Neural progenitor cell (in vitro differentiated cells): ENCODE measurements around the gene MERTK. TPM values are rescaled to one million over a fixed set of nuclear protein-coding genes. Genes with fewer than 3 reads are reported as not detected.

Experiments
- DNase-seq: peaks from one replicate; pipeline ENCODE4 v3.0.0-alpha.2; 2016; ENCODE audit warnings: low spot score
- H2AFZ ChIP-seq: fragments of 200-600 bp; sonication (generic); replicated peaks from 2 replicates; pipeline ENCODE4 v1.6.1; 2016; ENCODE audit warnings: antibody characterized with exemption
- H3F3A ChIP-seq: fragments of 200-600 bp; sonication (generic); 2 replicates; pipeline ENCODE4 v1.6.1; 2016; ENCODE audit warnings: antibody characterized with exemption, low read depth
- H3K27ac ChIP-seq: fragments of 200-600 bp; sonication (generic); 2 replicates; pipeline ENCODE4 v1.5.1; 2016; ENCODE audit warnings: mild to moderate bottlenecking
- H3K27me3 ChIP-seq: fragments of 200-600 bp; sonication (generic); 2 replicates; pipeline ENCODE4 v1.6.1; 2016; ENCODE audit warnings: mild to moderate bottlenecking, moderate library complexity
- H3K36me3 ChIP-seq: fragments of 200-600 bp; sonication (generic); 2 replicates; pipeline ENCODE4 v1.5.1; 2016
- H3K4me1 ChIP-seq: fragments of 200-600 bp; sonication (generic); 2 replicates; pipeline ENCODE4 v1.6.1; 2016; ENCODE audit warnings: mixed run types
- H3K4me2 ChIP-seq: fragments of 200-600 bp; sonication (generic); 2 replicates; pipeline ENCODE4 v1.6.1; 2016
- H3K4me3 ChIP-seq: fragments of 200-600 bp; sonication (generic); 2 replicates; pipeline ENCODE4 v1.5.1; 2016
- H3K79me2 ChIP-seq: fragments of 200-600 bp; sonication (generic); 2 replicates; pipeline ENCODE4 v1.6.1; 2016; ENCODE audit warnings: low read depth
- H3K9ac ChIP-seq: fragments of 200-600 bp; sonication (generic); 2 replicates; pipeline ENCODE4 v1.6.1; 2016
- H3K9me3 ChIP-seq: fragments of 200-600 bp; sonication (generic); 2 replicates; pipeline ENCODE4 v1.5.1; 2016; ENCODE audit warnings: low read depth
- H4K20me1 ChIP-seq: fragments of 200-600 bp; sonication (generic); 2 replicates; pipeline ENCODE4 v1.6.1; 2016; ENCODE audit warnings: low read depth
- H3K27ac Mint-ChIP-seq: 3 replicates; pipeline ENCODE4 v1.8.0; 2021; ENCODE audit warnings: mixed read lengths
- H3K27me3 Mint-ChIP-seq: 2 replicates; pipeline ENCODE4 v1.8.0; 2022; ENCODE audit warnings: low read depth, mild to moderate bottlenecking, inconsistent platforms, moderate library complexity, mixed read lengths; ENCODE audit not compliant: insufficient read depth
- H3K36me3 Mint-ChIP-seq: 3 replicates; pipeline ENCODE4 v1.8.0; 2021; ENCODE audit warnings: mixed read lengths
- H3K4me1 Mint-ChIP-seq: 3 replicates; pipeline ENCODE4 v1.8.0; 2021; ENCODE audit warnings: mixed read lengths
- H3K4me3 Mint-ChIP-seq: 3 replicates; pipeline ENCODE4 v1.8.0; 2021; ENCODE audit warnings: mild to moderate bottlenecking, moderate library complexity, mixed read lengths
- H3K9me3 Mint-ChIP-seq: 3 replicates; pipeline ENCODE4 v1.8.0; 2020; ENCODE audit warnings: mixed read lengths
- CTCF ChIP-seq: fragments of 200-600 bp; sonication (generic); IDR thresholded peaks from 2 replicates; pipeline ENCODE4 v1.5.1; 2017; ENCODE audit warnings: antibody characterized with exemption, mild to moderate bottlenecking
- EZH2 ChIP-seq: fragments of 200-600 bp; sonication (generic); IDR thresholded peaks from 2 replicates; pipeline ENCODE4 v1.6.1; 2017; ENCODE audit warnings: antibody characterized with exemption, mild to moderate bottlenecking, moderate library complexity
- EZH2phosphoT487 ChIP-seq: fragments of 200-600 bp; sonication (generic); IDR thresholded peaks from 2 replicates; pipeline ENCODE4 v1.6.1; 2017; ENCODE audit warnings: antibody characterized with exemption
- total RNA-seq: library from RNA; depleted of rRNA; stranded (reverse); fragments of >200 nt; gene quantifications from 2 replicates; pipeline ENCODE4 v1.2.3, GENCODE V29; 2015; ENCODE audit warnings: low replicate concordance

Gene MERTK
- total RNA-seq, 1 donor from 2014 or later, result 6.1 TPM

DNA sequence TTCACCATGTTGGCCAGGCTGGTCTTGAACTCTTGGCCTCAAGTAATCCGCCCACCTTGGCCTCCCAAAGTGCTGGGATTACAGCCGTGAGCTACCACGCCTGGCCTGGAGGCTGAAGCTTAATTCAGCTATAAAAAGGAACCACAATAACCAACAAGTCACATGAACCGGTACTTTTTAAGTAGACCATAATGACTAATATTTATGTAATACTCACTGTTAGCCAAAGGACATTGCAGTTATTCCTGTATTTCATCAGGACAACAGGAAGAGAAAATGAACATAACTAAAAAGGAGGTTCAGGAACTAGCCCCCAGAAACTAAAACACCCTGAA lies 107.6 kb downstream of the MERTK start:
- H3K27me3 Mint-ChIP-seq, result no peaks in the 10 kb centered on the region
- no peaks in the 10 kb centered on the region for H3K9me3 Mint-ChIP-seq

DNA sequence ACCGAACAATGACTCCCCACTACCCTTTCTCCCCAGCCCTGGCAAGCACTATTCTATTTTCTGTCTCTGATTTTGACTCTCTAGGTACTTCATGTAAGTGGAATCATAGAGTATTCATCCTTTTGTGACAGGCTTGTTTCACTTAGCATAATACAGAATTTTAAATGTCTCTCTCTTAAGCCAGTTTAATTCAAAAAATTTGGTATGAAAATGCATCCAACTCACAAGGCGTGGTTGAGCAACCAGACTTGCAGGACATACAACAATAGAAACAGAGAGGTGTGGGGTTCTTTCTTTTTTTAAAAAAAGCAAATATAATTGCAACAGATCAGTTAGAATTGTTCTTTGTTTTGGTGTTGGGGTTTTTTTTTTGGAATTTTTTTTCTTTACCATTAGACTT lies 109.1 kb downstream of the MERTK start:
- H3K27ac Mint-ChIP-seq, result no peak overlapping the region
- TF ChIP-seq CTCF, result no peak
- no peak for TF ChIP-seq EZH2phosphoT487
- TF ChIP-seq EZH2, result no peak
- no peak for DNase-seq
- H4K20me1 ChIP-seq, result no peaks in the 10 kb centered on the region
- H3K4me3 ChIP-seq, result no peak overlapping the region
- no peaks in the 10 kb centered on the region for H3K27me3 ChIP-seq
- no peak overlapping the region for H3K27ac ChIP-seq
- no peaks in the 10 kb centered on the region for H3K4me1 ChIP-seq
- H3K9me3 Mint-ChIP-seq, result no peaks in the 10 kb centered on the region
- H3K27me3 Mint-ChIP-seq, result no peaks in the 10 kb centered on the region
- no peak overlapping the region for H3K4me2 ChIP-seq
- no peaks in the 10 kb centered on the region for H3K9me3 ChIP-seq
- no peak overlapping the region for H3K9ac ChIP-seq
- no peaks in the 10 kb centered on the region for H3K79me2 ChIP-seq
- no peak overlapping the region for H3K4me3 Mint-ChIP-seq
- no peaks in the 10 kb centered on the region for H3K36me3 ChIP-seq
- H2AFZ ChIP-seq, result no peak overlapping the region
- H3K36me3 Mint-ChIP-seq, result peaks cover 13% of the 10 kb centered on the region
- no peaks in the 10 kb centered on the region for H3K4me1 Mint-ChIP-seq
- H3F3A ChIP-seq, result no peaks in the 10 kb centered on the region

More for the DNA sequence above, 107.6 kb downstream of the MERTK start:
- Histone ChIP-seq H3K79me2 (no peaks in the 10 kb centered on the region), H4K20me1 (no peaks in the 10 kb centered on the region), H3F3A (no peaks in the 10 kb centered on the region), H3K4me3 (no peak overlapping the region), H3K4me1 (peaks cover 5% of the 10 kb centered on the region), H3K9ac (no peak overlapping the region), H3K27me3 (no peaks in the 10 kb centered on the region), H3K36me3 (no peaks in the 10 kb centered on the region), H3K9me3 (no peaks in the 10 kb centered on the region), H2AFZ (no peak overlapping the region), H3K4me2 (no peak overlapping the region), H3K27ac (no peak overlapping the region)
- Mint-ChIP-seq H3K4me1 (peaks cover 4% of the 10 kb centered on the region), H3K27ac (no peak overlapping the region), H3K36me3 (peaks cover 15% of the 10 kb centered on the region), H3K4me3 (no peak overlapping the region)
- TF ChIP-seq EZH2 (no peak), CTCF (no peak), EZH2phosphoT487 (no peak)
- DNase-seq, result no peak

GRCh38 chr2:112008910-112009485 lies 110.6 kb downstream of the MERTK start:
- H3K27ac Mint-ChIP-seq, result no peak overlapping the region
- TF ChIP-seq CTCF, result no peak
- TF ChIP-seq EZH2phosphoT487, result no peak
- no peak for TF ChIP-seq EZH2
- H3K9ac ChIP-seq, result no peak overlapping the region

More at GRCh38 chr2:112008910-112009485, 110.6 kb downstream of the MERTK start:
- Histone ChIP-seq H3K36me3 (no peaks in the 10 kb centered on the region), H3K4me1 (no peaks in the 10 kb centered on the region), H3F3A (no peaks in the 10 kb centered on the region), H3K79me2 (no peaks in the 10 kb centered on the region), H3K27ac (no peak overlapping the region), H4K20me1 (no peaks in the 10 kb centered on the region), H3K4me3 (no peak overlapping the region), H3K27me3 (no peaks in the 10 kb centered on the region), H2AFZ (no peak overlapping the region), H3K4me2 (no peak overlapping the region), H3K9me3 (no peaks in the 10 kb centered on the region)
- no peaks in the 10 kb centered on the region for H3K9me3 Mint-ChIP-seq
- H3K4me3 Mint-ChIP-seq, result no peak overlapping the region
- H3K4me1 Mint-ChIP-seq, result no peaks in the 10 kb centered on the region
- no peak for DNase-seq
- H3K27me3 Mint-ChIP-seq, result no peaks in the 10 kb centered on the region
- H3K36me3 Mint-ChIP-seq, result peaks cover 9% of the 10 kb centered on the region
